Activated CD8-positive, alpha-beta T cell treated with anti-CD3 and anti-CD28 coated beads, Interleukin-2, amount 10 ng/mL, durations not matched to agents 7 days and 5 days (primary cell): ENCODE measurements around the gene GEMIN7. TPM values are rescaled to one million over a fixed set of nuclear protein-coding genes. Genes with fewer than 3 reads are reported as not detected.

ENCODE experiments used
- ATAC-seq: fragments of 150-1000 bp; cut with Tn5 transposase; one replicate; pipeline ENCODE4 v1.10.0; 2021; ENCODE audit warnings: moderate library complexity
- CTCF ChIA-PET: fragments of 350-600 bp; sonication (Branson Sonifier 250); formaldehyde crosslinking; loops from one replicate; lab custom pipeline; 2021; ENCODE audit warnings: antibody characterized with exemption; lab: Charles Lee
- POLR2A ChIA-PET: fragments of 350-600 bp; sonication (Branson Sonifier 250); formaldehyde crosslinking; loops from one replicate; lab custom pipeline; 2021; ENCODE audit warnings: antibody characterized with exemption; lab: Charles Lee
- DNase-seq: peaks from one replicate; pipeline ENCODE4 v3.0.0-alpha.2; 2020
- H3K27ac Mint-ChIP-seq: one replicate; pipeline ENCODE4 v1.8.0; 2021; ENCODE audit warnings: mild to moderate bottlenecking, mixed read lengths
- H3K27me3 Mint-ChIP-seq: one replicate; pipeline ENCODE4 v1.8.0; 2021; ENCODE audit warnings: low read depth, mixed read lengths
- H3K36me3 Mint-ChIP-seq: one replicate; pipeline ENCODE4 v1.8.0; 2021; ENCODE audit warnings: low read depth, mixed read lengths
- H3K4me1 Mint-ChIP-seq: one replicate; pipeline ENCODE4 v1.8.0; 2021; ENCODE audit warnings: low read depth, mixed read lengths
- H3K4me3 Mint-ChIP-seq: one replicate; pipeline ENCODE4 v1.8.0; 2021; ENCODE audit warnings: mild to moderate bottlenecking, mixed read lengths
- H3K9me3 Mint-ChIP-seq: one replicate; pipeline ENCODE4 v1.8.0; 2022; ENCODE audit warnings: mixed read lengths; ENCODE audit not compliant: insufficient read depth
- total RNA-seq, 2 experiments: library from RNA; stranded (reverse); gene quantifications; one replicate each; pipeline ENCODE4 v1.2.3, GENCODE V29; 2021

Gene GEMIN7
- total RNA-seq, 2 experiments from 2014 or later, result 30.2 to 31.7 TPM

DNA sequence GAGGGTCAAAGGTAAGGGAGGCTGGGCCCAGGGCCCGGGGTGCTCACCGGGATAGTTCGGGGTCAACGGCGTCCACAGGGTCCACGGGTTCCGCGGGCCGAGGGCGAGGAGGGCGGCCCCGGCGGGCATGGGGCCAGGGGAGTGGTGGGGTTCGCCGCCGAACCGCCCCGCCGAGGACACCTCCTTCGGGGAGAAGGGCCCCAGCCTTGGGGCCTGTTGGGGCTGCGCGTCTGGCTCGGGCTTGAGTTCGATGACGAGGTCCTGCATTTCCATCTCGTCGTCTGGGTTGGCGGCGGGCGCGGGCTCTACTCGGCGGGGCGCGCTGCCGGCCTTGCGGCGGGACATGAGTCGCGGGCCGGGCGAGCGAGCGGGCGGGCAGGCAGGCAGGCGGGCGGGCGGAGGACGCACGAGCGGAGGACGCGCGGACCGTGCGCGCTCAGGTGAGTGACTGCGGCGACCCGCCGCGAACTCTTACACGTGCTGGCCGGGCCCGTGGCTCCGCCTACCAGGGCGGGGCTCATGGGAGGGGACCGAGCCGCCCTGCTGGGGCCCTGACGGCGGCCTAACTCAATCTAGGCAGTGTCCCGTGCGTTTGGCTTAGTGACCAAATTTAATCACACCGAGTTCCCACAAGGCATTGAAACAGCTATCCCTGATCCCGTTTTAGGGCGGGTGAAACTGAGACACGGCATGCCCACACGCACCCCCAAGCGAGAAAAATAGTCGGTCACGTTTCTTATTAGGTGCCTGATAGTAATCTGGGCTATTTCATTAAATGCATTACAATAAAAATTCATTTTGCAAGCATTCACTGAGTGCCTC, 2.8 kb upstream of the GEMIN7 start, which contains the start of gene ZNF296:
Gene ZNF296 (minus strand): TSS at position 450 of the 822 bp plus-strand sequence. CDS start 105 bp downstream, at position 345.
- POLR2A ChIA-PET, result interaction anchor here (1.3 kb wide), 2 partner anchors 11 to 16 kb away, joined by 4 to 5 read pairs; partner anchors contain the start of gene PPP1R37
- no peaks in the 10 kb centered on the region for H3K9me3 Mint-ChIP-seq

DNA sequence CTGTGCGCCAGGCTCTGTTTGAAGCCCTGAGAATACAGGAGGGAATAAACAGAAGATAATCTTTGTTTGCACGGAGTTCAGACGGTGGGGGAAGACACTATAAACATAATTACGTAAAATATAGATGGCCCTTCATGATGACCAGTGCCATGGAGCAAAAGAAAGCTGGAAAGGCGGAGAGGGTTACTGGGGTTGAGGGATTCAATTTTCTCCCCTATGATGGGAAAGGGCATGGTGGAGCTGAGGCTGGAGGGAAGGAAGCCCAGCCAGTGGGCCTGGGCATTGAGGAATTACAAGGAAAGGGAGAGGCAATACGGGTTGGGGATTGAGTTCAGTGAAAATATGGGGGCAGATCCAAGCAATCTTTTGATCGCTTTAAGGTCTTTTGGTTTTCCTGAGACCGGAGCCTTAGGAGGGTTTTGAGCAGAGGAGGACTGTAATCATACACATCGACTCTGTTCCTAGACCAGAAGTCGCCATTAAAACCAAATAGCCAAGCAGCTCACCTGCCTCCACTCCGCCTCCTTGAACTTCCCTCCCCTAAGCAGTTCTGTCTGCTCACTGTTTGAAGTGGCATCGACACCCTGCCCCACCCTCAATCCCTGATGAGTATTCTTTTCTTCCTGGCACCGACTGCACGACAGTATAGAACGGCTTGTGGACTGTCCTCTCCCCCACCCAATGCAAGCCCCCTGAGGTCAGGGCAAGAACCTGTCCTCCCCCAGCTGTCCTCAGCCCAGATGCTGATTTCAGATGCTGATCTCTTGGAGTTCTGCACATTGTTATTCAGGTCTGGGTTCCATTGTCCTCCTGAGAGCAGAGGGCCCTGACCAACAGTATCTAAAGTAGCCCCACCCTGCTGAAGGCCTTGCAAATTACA, 2.0 kb upstream of the GEMIN7 start:
- Mint-ChIP-seq H3K36me3 (peaks cover 24% of the 10 kb centered on the region), H3K9me3 (no peaks in the 10 kb centered on the region), H3K27me3 (no peaks in the 10 kb centered on the region), H3K4me1 (peaks cover 53% of the 10 kb centered on the region), H3K27ac (peak overlapping the region; percentile 78), H3K4me3 (peak overlapping the region; percentile 85)
- ATAC-seq (no peak), DNase-seq (no peak)
- ChIA-PET POLR2A (interaction anchor here (0.6 to 1.3 kb wide), 2 partner anchors 10 to 16 kb away, joined by 3 to 5 read pairs; partner anchors contain the start of gene PPP1R37), CTCF (interaction anchor here (0.9 kb wide), 1 partner anchor 15 kb away, joined by 3 read pairs; no protein-coding TSS in a partner anchor)

More for the DNA sequence above, 2.8 kb upstream of the GEMIN7 start, which contains the start of gene ZNF296:
- Mint-ChIP-seq H3K27me3 (no peaks in the 10 kb centered on the region), H3K27ac (peak within 1 kb of the TSS; percentile 86), H3K4me3 (peak within 1 kb of the TSS; percentile 85), H3K36me3 (peaks cover 17% of the 10 kb centered on the region), H3K4me1 (peaks cover 46% of the 10 kb centered on the region)
- DNase-seq (peak; percentile 87), ATAC-seq (peak; percentile 81)
- CTCF ChIA-PET, result interaction anchor here (0.9 to 2.4 kb wide), 3 partner anchors 16 to 87 kb away, joined by 3 to 7 read pairs (median 3); no protein-coding TSS in a partner anchor

- Mint-ChIP-seq H3K4me3 (peak overlapping the region; percentile 98), H3K4me1 (peaks cover 55% of the 10 kb centered on the region), H3K36me3 (peaks cover 26% of the 10 kb centered on the region), H3K9me3 (no peaks in the 10 kb centered on the region), H3K27ac (peak overlapping the region; percentile 86), H3K27me3 (no peaks in the 10 kb centered on the region)
- ChIA-PET CTCF (interaction anchor here (1.0 to 2.7 kb wide), 4 partner anchors 19 to 424 kb away, joined by 3 to 10 read pairs (median 6); partner anchors contain the start of genes BLOC1S3, TOMM40 and TRAPPC6A), POLR2A (interaction anchor here (0.7 to 2.0 kb wide), 4 partner anchors 9 to 39 kb away, joined by 4 to 13 read pairs (median 4); partner anchors contain the start of genes CLASRP and PPP1R37)
- ATAC-seq, result no peak
- DNase-seq, result no peak
Measured at GRCh38 chr19:45078390-45079062, 534 bp upstream of the GEMIN7 start.

- peak; percentile 44 for DNase-seq
- ATAC-seq, result peak; percentile 4
- H3K36me3 Mint-ChIP-seq, result peaks cover 23% of the 10 kb centered on the region
- H3K27me3 Mint-ChIP-seq, result no peaks in the 10 kb centered on the region
- no peaks in the 10 kb centered on the region for H3K9me3 Mint-ChIP-seq
- CTCF ChIA-PET, result interaction anchor here (0.7 to 2.7 kb wide), 6 partner anchors 12 to 189 kb away, joined by 3 to 10 read pairs (median 4); partner anchors contain the start of genes BLOC1S3, TOMM40 and TRAPPC6A
- peak overlapping the region; percentile 98 for H3K4me3 Mint-ChIP-seq
- POLR2A ChIA-PET, result interaction anchor here (1.0 to 2.0 kb wide), 3 partner anchors 12 to 99 kb away, joined by 3 to 13 read pairs (median 3); partner anchors contain the start of genes BLOC1S3 and PPP1R37
- peak overlapping the region; percentile 86 for H3K27ac Mint-ChIP-seq
- peaks cover 49% of the 10 kb centered on the region for H3K4me1 Mint-ChIP-seq
Measured at GRCh38 chr19:45079911-45080370, 881 bp downstream of the GEMIN7 start.

GRCh38 chr19:45082170-45082569, 3.1 kb downstream of the GEMIN7 start:
- Mint-ChIP-seq H3K4me3 (no peak overlapping the region), H3K9me3 (no peaks in the 10 kb centered on the region), H3K36me3 (peaks cover 29% of the 10 kb centered on the region), H3K27ac (no peak overlapping the region), H3K4me1 (peaks cover 44% of the 10 kb centered on the region), H3K27me3 (no peaks in the 10 kb centered on the region)
- ChIA-PET CTCF (no interaction called here), POLR2A (no interaction called here)
- ATAC-seq, result no peak
- no peak for DNase-seq

DNA sequence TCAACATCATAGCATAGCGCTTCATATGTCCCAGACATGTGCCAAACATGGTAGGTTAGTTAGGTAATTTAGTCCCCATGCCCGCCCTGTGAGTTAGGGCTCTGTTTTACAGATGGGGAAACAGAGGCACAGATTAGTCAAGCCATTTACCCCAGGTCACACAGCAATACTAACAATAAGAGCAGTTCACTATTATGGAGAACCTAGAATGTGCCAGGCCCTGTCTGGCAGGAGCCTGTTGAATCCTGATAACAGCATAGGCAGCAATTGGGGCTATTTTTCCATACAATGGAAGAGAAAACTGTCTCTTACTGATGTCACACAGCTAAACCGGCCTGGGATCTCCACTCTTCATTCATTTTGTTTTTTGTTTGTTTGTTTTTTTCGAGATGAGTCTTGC, 7.4 kb downstream of the GEMIN7 start:
- Mint-ChIP-seq H3K9me3 (no peaks in the 10 kb centered on the region), H3K27ac (peak overlapping the region; percentile 37), H3K27me3 (no peaks in the 10 kb centered on the region), H3K36me3 (peaks cover 43% of the 10 kb centered on the region), H3K4me1 (peaks cover 46% of the 10 kb centered on the region), H3K4me3 (no peak overlapping the region)
- ATAC-seq (no peak), DNase-seq (no peak)
- POLR2A ChIA-PET, result interaction anchor here (0.7 kb wide), 1 partner anchor 9 kb away, joined by 3 read pairs; no protein-coding TSS in a partner anchor
- CTCF ChIA-PET, result interaction anchor here (1.7 kb wide), 1 partner anchor 17 kb away, joined by 11 read pairs; no protein-coding TSS in a partner anchor

- DNase-seq (peak; percentile 83), ATAC-seq (peak; percentile 76)
- ChIA-PET CTCF (interaction anchor here (1.2 to 1.7 kb wide), 5 partner anchors 16 to 161 kb away, joined by 3 to 11 read pairs (median 4); no protein-coding TSS in a partner anchor), POLR2A (interaction anchor here (0.6 to 1.3 kb wide), 4 partner anchors 9 to 86 kb away, joined by 3 to 4 read pairs (median 4); no protein-coding TSS in a partner anchor)
- Mint-ChIP-seq H3K4me3 (peak overlapping the region; percentile 57), H3K4me1 (peaks cover 45% of the 10 kb centered on the region), H3K9me3 (no peaks in the 10 kb centered on the region), H3K27me3 (no peaks in the 10 kb centered on the region), H3K36me3 (peaks cover 39% of the 10 kb centered on the region), H3K27ac (peak overlapping the region; percentile 95)
Measured at GRCh38 chr19:45087531-45087930, 8.5 kb downstream of the GEMIN7 start.

DNA sequence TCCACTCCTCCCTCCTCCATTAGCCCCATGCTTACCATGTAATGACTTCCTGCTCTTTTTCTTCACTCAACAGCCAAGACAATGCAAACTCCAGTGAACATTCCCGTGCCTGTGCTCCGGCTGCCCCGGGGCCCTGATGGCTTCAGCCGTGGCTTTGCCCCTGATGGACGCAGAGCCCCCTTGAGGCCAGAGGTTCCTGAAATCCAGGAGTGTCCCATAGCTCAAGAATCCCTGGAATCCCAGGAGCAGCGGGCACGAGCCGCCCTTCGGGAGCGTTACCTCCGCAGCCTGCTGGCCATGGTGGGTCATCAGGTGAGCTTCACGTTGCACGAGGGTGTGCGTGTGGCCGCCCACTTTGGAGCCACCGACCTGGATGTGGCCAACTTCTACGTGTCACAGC, 11.0 kb downstream of the GEMIN7 start:
- ChIA-PET POLR2A (interaction anchor here (1.7 kb wide), 1 partner anchor 28 kb away, joined by 4 read pairs; no protein-coding TSS in a partner anchor), CTCF (interaction anchor here (1.4 kb wide), 1 partner anchor 13 kb away, joined by 4 read pairs; no protein-coding TSS in a partner anchor)
- Mint-ChIP-seq H3K36me3 (peaks cover 51% of the 10 kb centered on the region), H3K27me3 (no peaks in the 10 kb centered on the region), H3K9me3 (no peaks in the 10 kb centered on the region), H3K27ac (no peak overlapping the region), H3K4me1 (peaks cover 63% of the 10 kb centered on the region), H3K4me3 (no peak overlapping the region)
- DNase-seq (no peak), ATAC-seq (no peak)

DNA sequence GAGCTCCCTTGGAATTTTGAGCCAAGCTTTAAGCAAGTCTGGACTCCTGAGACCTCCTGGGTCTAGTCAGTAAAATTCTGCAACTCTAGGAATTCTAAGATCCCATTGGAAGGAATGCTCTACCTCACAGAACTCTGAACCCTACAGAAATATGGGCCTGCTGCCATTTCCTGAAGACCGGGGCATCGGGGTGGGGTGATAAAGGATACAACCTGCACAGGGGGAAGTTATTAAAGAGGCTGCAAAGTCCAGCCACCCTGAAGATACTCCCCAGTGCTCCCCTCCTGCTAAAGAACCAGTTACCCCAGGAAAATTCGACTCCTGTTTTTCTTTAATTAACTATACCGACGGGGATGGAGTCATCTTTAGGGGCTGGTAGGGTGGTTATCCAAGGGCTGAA, 11.5 kb downstream of the GEMIN7 start:
- Mint-ChIP-seq H3K4me1 (peaks cover 63% of the 10 kb centered on the region), H3K27ac (no peak overlapping the region), H3K4me3 (no peak overlapping the region), H3K27me3 (no peaks in the 10 kb centered on the region), H3K36me3 (peaks cover 47% of the 10 kb centered on the region), H3K9me3 (no peaks in the 10 kb centered on the region)
- POLR2A ChIA-PET, result interaction anchor here (1.7 kb wide), 1 partner anchor 28 kb away, joined by 4 read pairs; no protein-coding TSS in a partner anchor
- DNase-seq (no peak), ATAC-seq (no peak)
- CTCF ChIA-PET, result no interaction called here
